HCT116 (cell line): ENCODE measurements around the gene FHOD3. TPM values are rescaled to one million over a fixed set of nuclear protein-coding genes. Genes with fewer than 3 reads are reported as not detected.

ENCODE experiments used
- ATAC-seq: fragments of 200-7000 bp; cut with Tn5 transposase; 2 replicates; pipeline ENCODE4 v1.9.1; 2020; ENCODE audit warnings: mild to moderate bottlenecking, moderate library complexity
- BruUV-seq: library from RNA; stranded (reverse); fragments of 400-500 nt; replicated peaks from 2 replicates; lab custom pipeline; 2021; lab: Mats Ljungman, UMichigan
- CTCF ChIA-PET: fragments of 300-600 bp; sonication (Branson Sonifier 250); formaldehyde crosslinking; loops from one replicate; lab custom pipeline; 2021; ENCODE audit warnings: antibody characterized with exemption; lab: Charles Lee
- POLR2A ChIA-PET: fragments of 300-600, 350-600 bp; sonication (Branson Sonifier 250); formaldehyde crosslinking; loops from one replicate; lab custom pipeline; 2021; ENCODE audit warnings: antibody characterized with exemption; lab: Charles Lee
- RAD21 ChIA-PET, 2 experiments: fragments of 300-600 bp; sonication (Branson Sonifier 250); formaldehyde crosslinking; loops; one replicate each; lab custom pipeline; 2023; ENCODE audit warnings: low total read pairs in 2 of 2; ENCODE audit not compliant: uncharacterized antibody in 2 of 2, unreplicated experiment in 2 of 2, low non-redundant PET in 1 of 2; lab: Charles Lee
- DNase-seq: peaks from one replicate; pipeline ENCODE4 v3.0.0-alpha.2; 2010; ENCODE audit warnings: low read depth, low spot score
- H2AFZ ChIP-seq: fragments of 200-600 bp; shearing (Covaris generic), sonication (generic); 2 replicates; pipeline ENCODE4 v1.6.1; 2017; ENCODE audit warnings: low read depth, mixed run types, mixed read lengths, antibody characterized with exemption, low read length; ENCODE audit not compliant: poor library complexity, severe bottlenecking
- H3K27ac ChIP-seq: 2 replicates; pipeline ENCODE4 v1.5.1; 2012; ENCODE audit warnings: low read depth, low read length
- H3K27me3 ChIP-seq: fragments of 200-600 bp; sonication (generic); 2 replicates; pipeline ENCODE4 v1.6.1; 2016; ENCODE audit warnings: mixed run types, low read length, mixed read lengths; ENCODE audit not compliant: insufficient read depth
- H3K36me3 ChIP-seq, 2 experiments: fragments of 200-500 bp in 1 of 2; fragments of 200-600 bp in 1 of 2; sonication (Bioruptor generic) in 1 of 2; sonication (generic) in 1 of 2; 2 replicates each; pipeline versions ENCODE4 v1.5.1 to v1.6.1; 2014 to 2016; ENCODE audit warnings: low read length in 2 of 2, inconsistent platforms in 1 of 2, mixed read lengths in 1 of 2, mixed run types in 1 of 2; ENCODE audit not compliant: insufficient read depth in 2 of 2, control insufficient read depth in 1 of 2
- H3K4me1 ChIP-seq, 2 experiments: fragments of 200-600 bp in 1 of 2; sonication (generic) in 1 of 2; 2 replicates each; pipeline versions ENCODE4 v1.5.1 to v1.6.1; 2012 to 2017; ENCODE audit warnings: low read length in 2 of 2, inconsistent platforms in 1 of 2, mild to moderate bottlenecking in 1 of 2, mixed read lengths in 1 of 2, mixed run types in 1 of 2, moderate library complexity in 1 of 2; ENCODE audit not compliant: insufficient read depth in 2 of 2, control insufficient read depth in 1 of 2
- H3K4me2 ChIP-seq: fragments of 200-600 bp; sonication (generic); 2 replicates; pipeline ENCODE4 v1.6.1; 2017; ENCODE audit warnings: mixed run types, low read length, mixed read lengths
- H3K4me3 ChIP-seq, 2 experiments: fragments of 200-600 bp in 1 of 2; sonication (generic) in 1 of 2; replicated peaks in 1 of 2; 2 replicates each; pipeline ENCODE4 v1.5.1; 2011 to 2016; ENCODE audit warnings: low read length in 2 of 2, control low read depth in 1 of 2, low read depth in 1 of 2, mild to moderate bottlenecking in 1 of 2, mixed read lengths in 1 of 2, mixed run types in 1 of 2
- H3K79me2 ChIP-seq: fragments of 200-600 bp; sonication (generic); 2 replicates; pipeline ENCODE4 v1.6.1; 2017; ENCODE audit warnings: mild to moderate bottlenecking, mixed run types, low read length, moderate library complexity, mixed read lengths; ENCODE audit not compliant: insufficient read depth
- H3K9ac ChIP-seq: fragments of 200-600 bp; sonication (generic); 2 replicates; pipeline ENCODE4 v1.6.1; 2016; ENCODE audit warnings: low read length, mixed read lengths
- H3K9me2 ChIP-seq: fragments of 200-600 bp; sonication (generic), shearing (Covaris generic); 2 replicates; pipeline ENCODE4 v1.6.1; 2017; ENCODE audit warnings: mixed run types, mild to moderate bottlenecking, moderate library complexity; ENCODE audit not compliant: insufficient read depth
- H3K9me3 ChIP-seq, 2 experiments: fragments of 200-500 bp in 1 of 2; fragments of 200-600 bp in 1 of 2; sonication (Bioruptor generic) in 1 of 2; sonication (generic) in 1 of 2; 2 replicates each; pipeline ENCODE4 v1.6.1; 2014 to 2017; ENCODE audit warnings: low read length in 2 of 2, mixed read lengths in 2 of 2, inconsistent platforms in 1 of 2, low read depth in 1 of 2, mild to moderate bottlenecking in 1 of 2, mixed run types in 1 of 2, moderate library complexity in 1 of 2; ENCODE audit not compliant: control insufficient read depth in 1 of 2, insufficient read depth in 1 of 2
- H4K20me1 ChIP-seq: fragments of 200-600 bp; sonication (generic), shearing (Covaris generic); 2 replicates; pipeline ENCODE4 v1.6.1; 2017; ENCODE audit warnings: mixed run types, mild to moderate bottlenecking, moderate library complexity; ENCODE audit not compliant: insufficient read depth
- CBX3 ChIP-seq: IDR thresholded peaks from 2 replicates; pipeline ENCODE4 v1.6.1; 2012; ENCODE audit warnings: low read depth
- ELF1 ChIP-seq: IDR thresholded peaks from 2 replicates; pipeline ENCODE4 v1.6.1; 2012; ENCODE audit warnings: low read depth, borderline replicate concordance
- EZH2phosphoT487 ChIP-seq: fragments of 200-600 bp; IDR thresholded peaks from 2 replicates; pipeline ENCODE4 v1.6.1; 2018; ENCODE audit warnings: antibody characterized with exemption, borderline replicate concordance
- FOSL1 ChIP-seq: IDR thresholded peaks from 2 replicates; pipeline ENCODE4 v1.6.1; 2012; ENCODE audit warnings: low read depth
- JUND ChIP-seq: IDR thresholded peaks from 2 replicates; pipeline ENCODE4 v1.6.1; 2012
- POLR2A ChIP-seq: IDR thresholded peaks from 2 replicates; pipeline ENCODE4 v1.7.0; 2011; ENCODE audit warnings: borderline replicate concordance; ENCODE audit not compliant: insufficient read depth, insufficient read length; ENCODE audit errors: extremely low read depth
- POLR2AphosphoS5 ChIP-seq: IDR thresholded peaks from 2 replicates; pipeline ENCODE4 v1.6.1; 2011; ENCODE audit warnings: mild to moderate bottlenecking, low read depth, low read length, moderate library complexity
- SP1 ChIP-seq: IDR thresholded peaks from 2 replicates; pipeline ENCODE4 v1.6.1; 2012; ENCODE audit warnings: low read depth
- SRF ChIP-seq: IDR thresholded peaks from 2 replicates; pipeline ENCODE4 v1.6.1; 2012; ENCODE audit warnings: low read depth
- TCF7L2 ChIP-seq: IDR thresholded peaks from 2 replicates; pipeline ENCODE4 v1.7.0; 2011; ENCODE audit warnings: borderline replicate concordance, inconsistent platforms; ENCODE audit not compliant: insufficient read depth, insufficient read length; ENCODE audit errors: extremely low read depth
- YY1 ChIP-seq: IDR thresholded peaks from 2 replicates; pipeline ENCODE4 v1.6.1; 2011; ENCODE audit warnings: low read length, low read depth, moderate library complexity, mild to moderate bottlenecking; ENCODE audit not compliant: insufficient replicate concordance; ENCODE audit errors: extremely low read depth
- ZFX ChIP-seq: fragments of 450-650 bp; IDR thresholded peaks from 2 replicates; pipeline ENCODE4 v1.6.1; 2017
- ZNF274 ChIP-seq: fragments of 200-500 bp; sonication (Bioruptor generic); IDR thresholded peaks from 2 replicates; pipeline ENCODE4 v1.6.1; 2014; ENCODE audit warnings: mild to moderate bottlenecking, low read depth, low read length, inconsistent platforms
- intact Hi-C: fragments of 100-400 bp; cut with micrococcal nuclease; formaldehyde crosslinking; loops from 2 replicates; pipeline ENCODE4 v1.10.0; 2022
- total RNA-seq: library from RNA; stranded (reverse); gene quantifications from one replicate; pipeline ENCODE4 v1.2.1, GENCODE V29; 2021; ENCODE audit not compliant: unreplicated experiment
- TF ChIP-seq, protein P1 (sequence below): IDR thresholded peaks from 2 replicates; pipeline ENCODE4 v1.6.1; 2012; ENCODE audit warnings: low read depth
- TF ChIP-seq, protein P2 (sequence below): IDR thresholded peaks from 2 replicates; pipeline ENCODE4 v1.6.1; 2011; ENCODE audit warnings: mild to moderate bottlenecking, low read length, moderate library complexity; ENCODE audit not compliant: insufficient replicate concordance; ENCODE audit errors: extremely low read depth
- TF ChIP-seq, protein P3 (sequence below): IDR thresholded peaks from 2 replicates; pipeline ENCODE4 v1.6.1; 2012
- TF ChIP-seq, protein P4 (sequence below): IDR thresholded peaks from 2 replicates; pipeline ENCODE4 v1.6.1; 2012

FHOD3 gene
- total RNA-seq, 1 experiment from 2014 or later: 4.0 TPM

DNA sequence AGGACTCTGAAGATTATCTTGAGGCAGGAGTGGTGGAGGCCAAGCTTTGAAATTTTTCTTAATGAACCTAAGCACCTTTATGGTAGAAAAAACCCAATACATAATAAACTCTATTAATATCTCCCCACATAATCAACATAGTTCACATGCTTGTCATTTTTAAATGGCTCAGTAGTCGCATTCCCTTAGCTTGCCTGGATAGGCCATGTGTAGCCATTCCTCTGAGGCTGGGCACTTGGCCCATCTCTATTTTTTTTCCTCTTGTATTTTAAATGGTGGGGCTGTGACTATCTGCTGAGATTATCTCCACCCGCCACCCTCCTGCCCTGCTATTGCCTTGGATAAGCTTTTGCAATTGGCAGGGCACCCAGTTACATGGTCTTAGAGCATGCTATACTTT is 143.1 kb downstream of the FHOD3 start:
- ChIA-PET RAD21 (no interaction called here), CTCF (no interaction called here), POLR2A (no interaction called here)
- no peaks in the 10 kb centered on the region for H3K9me3 ChIP-seq
- no peaks in the 10 kb centered on the region for H3K79me2 ChIP-seq
- no peak overlapping the region for H3K4me3 ChIP-seq
- DNase-seq: no peak
- H3K36me3 ChIP-seq: no peaks in the 10 kb centered on the region
- intact Hi-C loops: no loop called here
- ATAC-seq: no peak
- TF ChIP-seq SRF: no peak
- TF ChIP-seq ELF1: no peak
- TF ChIP-seq POLR2A: no peak
- TF ChIP-seq, protein P1, sequence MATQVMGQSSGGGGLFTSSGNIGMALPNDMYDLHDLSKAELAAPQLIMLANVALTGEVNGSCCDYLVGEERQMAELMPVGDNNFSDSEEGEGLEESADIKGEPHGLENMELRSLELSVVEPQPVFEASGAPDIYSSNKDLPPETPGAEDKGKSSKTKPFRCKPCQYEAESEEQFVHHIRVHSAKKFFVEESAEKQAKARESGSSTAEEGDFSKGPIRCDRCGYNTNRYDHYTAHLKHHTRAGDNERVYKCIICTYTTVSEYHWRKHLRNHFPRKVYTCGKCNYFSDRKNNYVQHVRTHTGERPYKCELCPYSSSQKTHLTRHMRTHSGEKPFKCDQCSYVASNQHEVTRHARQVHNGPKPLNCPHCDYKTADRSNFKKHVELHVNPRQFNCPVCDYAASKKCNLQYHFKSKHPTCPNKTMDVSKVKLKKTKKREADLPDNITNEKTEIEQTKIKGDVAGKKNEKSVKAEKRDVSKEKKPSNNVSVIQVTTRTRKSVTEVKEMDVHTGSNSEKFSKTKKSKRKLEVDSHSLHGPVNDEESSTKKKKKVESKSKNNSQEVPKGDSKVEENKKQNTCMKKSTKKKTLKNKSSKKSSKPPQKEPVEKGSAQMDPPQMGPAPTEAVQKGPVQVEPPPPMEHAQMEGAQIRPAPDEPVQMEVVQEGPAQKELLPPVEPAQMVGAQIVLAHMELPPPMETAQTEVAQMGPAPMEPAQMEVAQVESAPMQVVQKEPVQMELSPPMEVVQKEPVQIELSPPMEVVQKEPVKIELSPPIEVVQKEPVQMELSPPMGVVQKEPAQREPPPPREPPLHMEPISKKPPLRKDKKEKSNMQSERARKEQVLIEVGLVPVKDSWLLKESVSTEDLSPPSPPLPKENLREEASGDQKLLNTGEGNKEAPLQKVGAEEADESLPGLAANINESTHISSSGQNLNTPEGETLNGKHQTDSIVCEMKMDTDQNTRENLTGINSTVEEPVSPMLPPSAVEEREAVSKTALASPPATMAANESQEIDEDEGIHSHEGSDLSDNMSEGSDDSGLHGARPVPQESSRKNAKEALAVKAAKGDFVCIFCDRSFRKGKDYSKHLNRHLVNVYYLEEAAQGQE: no peak
- no peak for TF ChIP-seq EZH2phosphoT487
- TF ChIP-seq JUND: no peak
- no peak for TF ChIP-seq SP1
- no peak for TF ChIP-seq POLR2AphosphoS5
- TF ChIP-seq, protein P2, sequence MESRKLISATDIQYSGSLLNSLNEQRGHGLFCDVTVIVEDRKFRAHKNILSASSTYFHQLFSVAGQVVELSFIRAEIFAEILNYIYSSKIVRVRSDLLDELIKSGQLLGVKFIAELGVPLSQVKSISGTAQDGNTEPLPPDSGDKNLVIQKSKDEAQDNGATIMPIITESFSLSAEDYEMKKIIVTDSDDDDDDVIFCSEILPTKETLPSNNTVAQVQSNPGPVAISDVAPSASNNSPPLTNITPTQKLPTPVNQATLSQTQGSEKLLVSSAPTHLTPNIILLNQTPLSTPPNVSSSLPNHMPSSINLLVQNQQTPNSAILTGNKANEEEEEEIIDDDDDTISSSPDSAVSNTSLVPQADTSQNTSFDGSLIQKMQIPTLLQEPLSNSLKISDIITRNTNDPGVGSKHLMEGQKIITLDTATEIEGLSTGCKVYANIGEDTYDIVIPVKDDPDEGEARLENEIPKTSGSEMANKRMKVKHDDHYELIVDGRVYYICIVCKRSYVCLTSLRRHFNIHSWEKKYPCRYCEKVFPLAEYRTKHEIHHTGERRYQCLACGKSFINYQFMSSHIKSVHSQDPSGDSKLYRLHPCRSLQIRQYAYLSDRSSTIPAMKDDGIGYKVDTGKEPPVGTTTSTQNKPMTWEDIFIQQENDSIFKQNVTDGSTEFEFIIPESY: no peak
- TF ChIP-seq, protein P3, sequence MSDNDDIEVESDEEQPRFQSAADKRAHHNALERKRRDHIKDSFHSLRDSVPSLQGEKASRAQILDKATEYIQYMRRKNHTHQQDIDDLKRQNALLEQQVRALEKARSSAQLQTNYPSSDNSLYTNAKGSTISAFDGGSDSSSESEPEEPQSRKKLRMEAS: no peak
- TF ChIP-seq CBX3: no peak
- no peak for TF ChIP-seq ZNF274
- TF ChIP-seq, protein P4, sequence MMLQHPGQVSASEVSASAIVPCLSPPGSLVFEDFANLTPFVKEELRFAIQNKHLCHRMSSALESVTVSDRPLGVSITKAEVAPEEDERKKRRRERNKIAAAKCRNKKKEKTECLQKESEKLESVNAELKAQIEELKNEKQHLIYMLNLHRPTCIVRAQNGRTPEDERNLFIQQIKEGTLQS: no peak
- no peak for TF ChIP-seq YY1
- no peak for TF ChIP-seq FOSL1
- TF ChIP-seq ZFX: no peak
- TF ChIP-seq TCF7L2: no peak
- H3K4me1 ChIP-seq: peaks cover 0 to 6% of the 10 kb centered on the region in 2 experiments; a peak in 2 of 4 replicates
- no peak overlapping the region for H3K4me2 ChIP-seq
- no peaks in the 10 kb centered on the region for H3K9me2 ChIP-seq
- no peak overlapping the region for H3K27ac ChIP-seq
- no TSS peak for BruUV-seq
- H4K20me1 ChIP-seq: no peaks in the 10 kb centered on the region
- H3K27me3 ChIP-seq: no peaks in the 10 kb centered on the region
- no peak overlapping the region for H2AFZ ChIP-seq
- H3K9ac ChIP-seq: no peak overlapping the region
